Osteocyte (in vitro differentiated cells): Measurements from ENCODE around the gene CEP70. TPM values are rescaled to one million over a fixed set of nuclear protein-coding genes. Genes with fewer than 3 reads are reported as not detected.

ENCODE experiments used
- DNase-seq: peaks from one replicate; pipeline ENCODE4 v3.0.0; 2021; ENCODE audit warnings: mixed read lengths; ENCODE audit not compliant: unreplicated experiment; ENCODE audit errors: extremely low spot score
- H3K27ac Mint-ChIP-seq: one replicate; pipeline ENCODE4 v1.8.0; 2021; ENCODE audit warnings: mild to moderate bottlenecking, mixed read lengths; ENCODE audit not compliant: unreplicated experiment
- H3K27me3 Mint-ChIP-seq: one replicate; pipeline ENCODE4 v1.8.0; 2021; ENCODE audit warnings: mixed read lengths; ENCODE audit not compliant: unreplicated experiment
- H3K36me3 Mint-ChIP-seq: one replicate; pipeline ENCODE4 v1.8.0; 2021; ENCODE audit warnings: mixed read lengths; ENCODE audit not compliant: unreplicated experiment
- H3K4me1 Mint-ChIP-seq: one replicate; pipeline ENCODE4 v1.8.0; 2021; ENCODE audit warnings: mixed read lengths; ENCODE audit not compliant: unreplicated experiment
- H3K4me3 Mint-ChIP-seq: one replicate; pipeline ENCODE4 v1.8.0; 2021; ENCODE audit warnings: mild to moderate bottlenecking, moderate library complexity, mixed read lengths; ENCODE audit not compliant: unreplicated experiment
- H3K9me3 Mint-ChIP-seq: one replicate; pipeline ENCODE4 v1.8.0; 2021; ENCODE audit warnings: mixed read lengths; ENCODE audit not compliant: unreplicated experiment
- total RNA-seq: library from RNA; stranded (reverse); gene quantifications from 2 replicates; pipeline ENCODE4 v1.2.1, GENCODE V29; 2021
- TF ChIP-seq, protein P1 (sequence below): fragments of 200-600 bp; sonication (generic); IDR thresholded peaks from 2 replicates; pipeline ENCODE4 v1.5.0; 2021; ENCODE audit warnings: antibody characterized with exemption, mild to moderate bottlenecking, moderate library complexity

The CEP70 gene
- total RNA-seq, 1 donor from 2014 or later, result 16.0 TPM

DNA sequence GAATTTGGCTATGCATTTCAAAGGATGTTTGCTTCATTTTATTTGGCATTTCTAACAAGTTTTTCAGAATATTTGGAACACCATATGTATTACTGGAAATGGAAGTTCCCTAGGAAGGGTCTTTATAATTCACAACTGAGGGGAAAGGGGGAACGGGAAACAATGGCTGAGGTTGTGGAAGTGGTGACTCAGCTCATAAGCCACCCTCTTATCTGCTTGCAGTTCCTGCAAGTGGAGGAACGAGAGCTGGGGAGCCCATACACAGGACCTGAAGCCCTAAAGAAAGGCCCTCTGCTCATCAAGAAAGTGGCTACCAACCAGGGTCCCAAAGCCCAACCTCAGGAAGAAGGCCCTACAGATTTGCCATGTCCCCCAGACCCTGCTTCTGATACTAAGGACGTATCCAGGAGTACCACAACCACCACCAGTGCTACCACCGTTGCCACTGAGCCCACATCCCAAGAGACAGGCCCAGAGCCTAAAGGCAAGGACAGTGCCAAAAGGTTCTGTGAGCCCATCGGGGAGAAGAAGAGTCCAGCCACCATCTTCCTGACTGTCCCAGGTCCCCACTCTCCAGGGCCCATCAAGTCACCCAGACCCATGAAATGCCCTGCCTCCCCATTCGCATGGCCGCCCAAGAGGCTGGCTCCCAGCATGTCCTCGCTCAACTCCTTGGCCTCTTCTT is 121.8 kb downstream of the CEP70 start:
- Mint-ChIP-seq H3K9me3 (no peaks in the 10 kb centered on the region), H3K36me3 (no peaks in the 10 kb centered on the region), H3K4me1 (no peaks in the 10 kb centered on the region), H3K27ac (no peak overlapping the region), H3K4me3 (no peak overlapping the region), H3K27me3 (peaks cover 2% of the 10 kb centered on the region)
- no peak for DNase-seq
- TF ChIP-seq, protein P1, sequence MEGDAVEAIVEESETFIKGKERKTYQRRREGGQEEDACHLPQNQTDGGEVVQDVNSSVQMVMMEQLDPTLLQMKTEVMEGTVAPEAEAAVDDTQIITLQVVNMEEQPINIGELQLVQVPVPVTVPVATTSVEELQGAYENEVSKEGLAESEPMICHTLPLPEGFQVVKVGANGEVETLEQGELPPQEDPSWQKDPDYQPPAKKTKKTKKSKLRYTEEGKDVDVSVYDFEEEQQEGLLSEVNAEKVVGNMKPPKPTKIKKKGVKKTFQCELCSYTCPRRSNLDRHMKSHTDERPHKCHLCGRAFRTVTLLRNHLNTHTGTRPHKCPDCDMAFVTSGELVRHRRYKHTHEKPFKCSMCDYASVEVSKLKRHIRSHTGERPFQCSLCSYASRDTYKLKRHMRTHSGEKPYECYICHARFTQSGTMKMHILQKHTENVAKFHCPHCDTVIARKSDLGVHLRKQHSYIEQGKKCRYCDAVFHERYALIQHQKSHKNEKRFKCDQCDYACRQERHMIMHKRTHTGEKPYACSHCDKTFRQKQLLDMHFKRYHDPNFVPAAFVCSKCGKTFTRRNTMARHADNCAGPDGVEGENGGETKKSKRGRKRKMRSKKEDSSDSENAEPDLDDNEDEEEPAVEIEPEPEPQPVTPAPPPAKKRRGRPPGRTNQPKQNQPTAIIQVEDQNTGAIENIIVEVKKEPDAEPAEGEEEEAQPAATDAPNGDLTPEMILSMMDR, result no peak

DNA sequence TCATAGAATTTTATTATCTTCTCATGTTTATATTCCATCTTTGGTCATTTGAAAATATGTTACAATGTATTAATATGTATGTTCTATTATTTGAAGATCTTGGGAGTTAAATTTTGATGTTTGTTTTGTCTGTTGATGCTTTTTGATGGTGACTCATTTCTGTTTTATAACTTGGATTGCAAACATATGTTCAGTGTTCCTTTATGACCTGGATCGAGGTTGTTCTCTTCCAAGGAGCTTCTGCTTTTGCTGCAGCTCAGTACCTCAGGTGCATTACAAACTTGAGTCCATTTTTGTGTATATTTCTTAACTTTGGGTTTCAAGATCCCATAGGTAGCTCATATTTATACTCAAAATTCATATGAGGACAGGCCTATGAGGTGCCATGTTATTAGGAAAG is 122.6 kb downstream of the CEP70 start:
- Mint-ChIP-seq H3K4me3 (no peak overlapping the region), H3K36me3 (no peaks in the 10 kb centered on the region), H3K9me3 (no peaks in the 10 kb centered on the region), H3K27ac (no peak overlapping the region), H3K27me3 (peaks cover 3% of the 10 kb centered on the region), H3K4me1 (no peaks in the 10 kb centered on the region)
- no peak for DNase-seq
- TF ChIP-seq, protein P1, result no peak

DNA sequence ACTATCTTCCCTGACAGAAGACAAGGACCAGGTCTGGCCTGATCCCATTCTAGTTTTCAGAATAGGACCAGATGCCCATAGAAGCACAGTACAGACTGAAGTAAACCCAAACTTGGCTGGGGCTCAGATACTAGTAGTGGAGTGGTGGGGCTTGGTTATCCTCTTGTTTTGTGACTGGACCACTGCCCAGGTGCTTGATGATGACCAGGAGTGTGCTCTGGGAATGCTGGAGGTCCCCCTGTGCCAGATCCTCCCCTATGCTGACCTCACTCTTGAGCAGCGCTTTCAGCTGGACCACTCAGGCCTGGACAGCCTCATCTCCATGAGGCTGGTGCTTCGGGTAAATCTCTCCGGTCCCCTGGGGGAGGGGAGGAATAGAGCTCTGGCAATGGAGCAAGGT is 123.4 kb downstream of the CEP70 start:
- H3K36me3 Mint-ChIP-seq, result no peaks in the 10 kb centered on the region
- H3K27me3 Mint-ChIP-seq, result peaks cover 3% of the 10 kb centered on the region
- no peaks in the 10 kb centered on the region for H3K4me1 Mint-ChIP-seq
- no peak overlapping the region for H3K4me3 Mint-ChIP-seq
- DNase-seq, result no peak
- TF ChIP-seq, protein P1, result no peak
- no peaks in the 10 kb centered on the region for H3K9me3 Mint-ChIP-seq
- no peak overlapping the region for H3K27ac Mint-ChIP-seq

DNA sequence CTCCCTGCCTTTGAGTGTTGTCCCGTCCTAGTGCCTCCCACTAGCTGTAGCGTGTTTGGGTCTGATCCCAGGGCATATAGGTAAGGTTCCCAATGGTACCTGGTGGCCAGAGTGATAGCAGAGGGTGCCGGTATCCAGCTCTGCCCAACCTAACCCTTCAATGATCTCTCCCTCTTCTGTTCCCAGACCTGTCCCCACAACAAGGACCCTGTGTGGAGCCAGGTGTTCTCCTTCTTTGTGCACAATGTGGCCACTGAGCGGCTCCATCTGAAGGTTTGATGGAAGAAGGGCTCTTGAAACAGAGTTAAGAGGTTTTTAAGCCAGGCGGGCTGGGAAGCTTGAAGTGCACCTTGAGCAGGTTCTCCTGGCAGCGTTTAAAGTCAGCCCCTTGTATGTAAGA is 124.2 kb downstream of the CEP70 start:
- H3K9me3 Mint-ChIP-seq, result no peaks in the 10 kb centered on the region
- H3K4me1 Mint-ChIP-seq, result no peaks in the 10 kb centered on the region
- H3K4me3 Mint-ChIP-seq, result no peak overlapping the region
- peaks cover 3% of the 10 kb centered on the region for H3K27me3 Mint-ChIP-seq
- H3K36me3 Mint-ChIP-seq, result no peaks in the 10 kb centered on the region
- H3K27ac Mint-ChIP-seq, result no peak overlapping the region
- TF ChIP-seq, protein P1, result no peak
- no peak for DNase-seq

DNA sequence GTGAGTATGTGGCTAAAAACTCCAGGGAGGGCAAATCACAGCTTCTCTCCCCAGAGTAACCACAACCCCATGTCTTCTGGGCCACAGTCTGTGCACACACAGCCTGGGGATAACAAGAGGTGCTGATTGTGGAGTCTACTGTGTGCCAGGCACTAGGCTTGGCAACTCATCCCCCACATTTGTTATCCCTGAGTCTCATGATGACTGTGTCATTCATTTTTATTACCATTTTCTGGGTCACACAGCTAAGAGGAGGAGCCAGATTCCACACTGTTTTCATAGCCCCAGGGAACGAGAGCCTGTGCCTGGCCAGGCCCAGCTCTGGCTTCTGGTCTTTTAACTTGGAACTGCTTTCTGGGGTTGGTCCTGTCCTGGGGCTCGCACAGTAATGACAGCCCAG is 125.2 kb downstream of the CEP70 start:
- Mint-ChIP-seq H3K36me3 (no peaks in the 10 kb centered on the region), H3K27me3 (peaks cover 3% of the 10 kb centered on the region), H3K4me1 (no peaks in the 10 kb centered on the region), H3K9me3 (no peaks in the 10 kb centered on the region), H3K4me3 (no peak overlapping the region), H3K27ac (no peak overlapping the region)
- TF ChIP-seq, protein P1, result no peak
- DNase-seq, result no peak
